Mesenchymal stem cell (in vitro differentiated cells and primary cell): ENCODE data around the gene PSMF1.
A peak's percentile ranks its signal among the peaks of the same experiment; 100 is the strongest.

Experiments used
- DNase-seq: peaks from one replicate; pipeline ENCODE4 v3.0.0-alpha.2; 2013
- H2AFZ ChIP-seq: one replicate; pipeline ENCODE4 v1.6.1; 2013; ENCODE audit warnings: low read depth, mild to moderate bottlenecking, control low read depth, inconsistent platforms, low read length, moderate library complexity
- H2AK5ac ChIP-seq: 2 replicates; pipeline ENCODE4 v1.6.1; 2013; ENCODE audit warnings: low read length, moderate library complexity, mild to moderate bottlenecking, inconsistent platforms; ENCODE audit not compliant: severe bottlenecking
- H2BK120ac ChIP-seq: one replicate; pipeline ENCODE4 v1.6.1; 2013; ENCODE audit warnings: low read depth, mild to moderate bottlenecking, inconsistent platforms, low read length, moderate library complexity
- H2BK12ac ChIP-seq, 2 experiments: one replicate each; pipeline ENCODE4 v1.6.1; 2013; ENCODE audit warnings: inconsistent platforms in 2 of 2, low read length in 2 of 2, mild to moderate bottlenecking in 2 of 2, moderate library complexity in 2 of 2, control low read depth in 1 of 2
- H2BK15ac ChIP-seq: one replicate; pipeline ENCODE4 v1.6.1; 2013; ENCODE audit warnings: mild to moderate bottlenecking, low read depth, inconsistent platforms; ENCODE audit not compliant: poor library complexity, severe bottlenecking
- H2BK5ac ChIP-seq: 2 replicates; pipeline ENCODE4 v1.6.1; 2013; ENCODE audit warnings: low read depth, mild to moderate bottlenecking, low read length, control low read depth, inconsistent platforms; ENCODE audit not compliant: poor library complexity, severe bottlenecking
- H3K14ac ChIP-seq, 2 experiments: one replicate each; pipeline ENCODE4 v1.6.1; 2013; ENCODE audit warnings: inconsistent platforms in 2 of 2, low read length in 2 of 2, control low read depth in 1 of 2, mild to moderate bottlenecking in 1 of 2, moderate library complexity in 1 of 2
- H3K18ac ChIP-seq, 2 experiments: one replicate each; pipeline ENCODE4 v1.6.1; 2013; ENCODE audit warnings: inconsistent platforms in 2 of 2, low read length in 2 of 2, control low read depth in 1 of 2, low read depth in 1 of 2, mild to moderate bottlenecking in 1 of 2
- H3K23ac ChIP-seq, 2 experiments: one replicate each; pipeline ENCODE4 v1.6.1; 2013; ENCODE audit warnings: inconsistent platforms in 2 of 2, low read length in 2 of 2, mild to moderate bottlenecking in 2 of 2, moderate library complexity in 2 of 2, control low read depth in 1 of 2
- H3K27ac ChIP-seq: 2 replicates; pipeline ENCODE4 v1.5.1; 2013; ENCODE audit warnings: mild to moderate bottlenecking, moderate library complexity, low read length, control low read depth, inconsistent platforms; ENCODE audit not compliant: poor library complexity, severe bottlenecking
- H3K27me3 ChIP-seq, 2 experiments: 2 replicates each; pipeline versions ENCODE4 v1.6.1 to v1.7.0; 2013; ENCODE audit warnings: low read length in 2 of 2, mild to moderate bottlenecking in 2 of 2, moderate library complexity in 2 of 2, control low read depth in 1 of 2, inconsistent platforms in 1 of 2; ENCODE audit not compliant: control insufficient read depth in 1 of 2, insufficient read depth in 1 of 2
- H3K36me3 ChIP-seq, 2 experiments: 2 replicates each; pipeline versions ENCODE4 v1.6.1 to v1.7.0; 2013; ENCODE audit warnings: low read length in 2 of 2, control low read depth in 1 of 2, inconsistent platforms in 1 of 2, low read depth in 1 of 2, mild to moderate bottlenecking in 1 of 2; ENCODE audit not compliant: insufficient read depth in 2 of 2, control insufficient read depth in 1 of 2
- H3K4ac ChIP-seq, 2 experiments: one replicate each; pipeline ENCODE4 v1.6.1; 2013; ENCODE audit warnings: inconsistent platforms in 2 of 2, low read length in 2 of 2, mild to moderate bottlenecking in 2 of 2, moderate library complexity in 2 of 2, control low read depth in 1 of 2, low read depth in 1 of 2
- H3K4me1 ChIP-seq: 2 replicates; pipeline ENCODE4 v1.6.1; 2013; ENCODE audit warnings: low read depth, low read length, control low read depth; ENCODE audit not compliant: control insufficient read depth, insufficient read depth
- H3K4me2 ChIP-seq: 2 replicates; pipeline ENCODE4 v1.6.1; 2013; ENCODE audit warnings: low read length, mild to moderate bottlenecking, inconsistent platforms; ENCODE audit not compliant: poor library complexity, severe bottlenecking
- H3K4me3 ChIP-seq, 2 experiments: 2 replicates each; pipeline versions ENCODE4 v1.5.1 to v1.7.0; 2013; ENCODE audit warnings: low read length in 2 of 2, mild to moderate bottlenecking in 2 of 2, control low read depth in 1 of 2, low read depth in 1 of 2; ENCODE audit not compliant: insufficient read depth in 1 of 2
- H3K79me1 ChIP-seq: replicated peaks from 2 replicates; pipeline ENCODE4 v1.6.1; 2013; ENCODE audit warnings: mild to moderate bottlenecking, control low read depth, low read length, inconsistent platforms; ENCODE audit not compliant: poor library complexity, severe bottlenecking
- H3K9ac ChIP-seq: 2 replicates; pipeline ENCODE4 v1.7.0; 2013; ENCODE audit warnings: mild to moderate bottlenecking, low read length, moderate library complexity
- H3K9me3 ChIP-seq: 2 replicates; pipeline ENCODE4 v1.7.0; 2013; ENCODE audit warnings: mild to moderate bottlenecking, low read length; ENCODE audit not compliant: control insufficient read depth
- H4K8ac ChIP-seq: one replicate; pipeline ENCODE4 v1.6.1; 2013; ENCODE audit warnings: inconsistent platforms, mild to moderate bottlenecking, low read length, moderate library complexity
- H4K91ac ChIP-seq: one replicate; pipeline ENCODE4 v1.6.1; 2013; ENCODE audit warnings: mild to moderate bottlenecking, low read length, inconsistent platforms
- WGBS: methylation state at CpG from one replicate; pipeline ENCODE4 v1.1.7; 2013; ENCODE audit warnings: mixed read lengths; 5-methylcytosine and 5-hydroxymethylcytosine counted together

The PSMF1 gene

GRCh38 chr20:1169224-1169623, 50.8 kb downstream of the PSMF1 start:
- Histone ChIP-seq H3K18ac (no peak overlapping the region), H4K8ac (no peak overlapping the region), H2BK120ac (no peak overlapping the region), H3K27ac (no peak overlapping the region), H3K27me3 (no peaks in the 10 kb centered on the region), H3K9ac (no peak overlapping the region), H2BK15ac (no peak overlapping the region), H3K36me3 (peaks cover 47 to 94% of the 10 kb centered on the region in 2 experiments), H3K4me2 (no peak overlapping the region), H3K14ac (no peak overlapping the region), H3K9me3 (no peaks in the 10 kb centered on the region), H3K4ac (no peak overlapping the region), H2AFZ (no peak overlapping the region), H2AK5ac (no peak overlapping the region), H2BK12ac (no peak overlapping the region), H4K91ac (no peak overlapping the region), H3K4me1 (no peaks in the 10 kb centered on the region), H3K4me3 (no peak overlapping the region), H3K23ac (no peak overlapping the region), H2BK5ac (no peak overlapping the region), H3K79me1 (peaks cover 2% of the 10 kb centered on the region)
- DNase-seq = no peak
- WGBS = 98% methylated on average over 5 of the region's 5 CpGs

GRCh38 chr20:1171461-1172093, 53.2 kb downstream of the PSMF1 start:
- H3K4me2 ChIP-seq = no peak overlapping the region
- H2BK15ac ChIP-seq = no peak overlapping the region
- H3K9me3 ChIP-seq = no peaks in the 10 kb centered on the region
- peaks cover 43 to 83% of the 10 kb centered on the region in 2 experiments for H3K36me3 ChIP-seq
- no peak overlapping the region for H4K91ac ChIP-seq
- no peak overlapping the region for H4K8ac ChIP-seq
- no peak overlapping the region for H2AK5ac ChIP-seq
- no peaks in the 10 kb centered on the region for H3K4me1 ChIP-seq
- H3K23ac ChIP-seq = no peak overlapping the region
- no peak overlapping the region for H3K4me3 ChIP-seq
- no peak overlapping the region for H3K4ac ChIP-seq
- H3K27ac ChIP-seq = no peak overlapping the region
- H3K9ac ChIP-seq = no peak overlapping the region
- H3K79me1 ChIP-seq = peaks cover 2% of the 10 kb centered on the region
- no peak overlapping the region for H2BK5ac ChIP-seq
- H2BK120ac ChIP-seq = no peak overlapping the region
- H2AFZ ChIP-seq = no peak overlapping the region
- no peak overlapping the region for H3K18ac ChIP-seq
- no peak overlapping the region for H3K14ac ChIP-seq
- peak; percentile 33 for DNase-seq
- WGBS = 60% methylated on average over 3 of the region's 4 CpGs
- no peaks in the 10 kb centered on the region for H3K27me3 ChIP-seq
- H2BK12ac ChIP-seq = no peak overlapping the region

DNA sequence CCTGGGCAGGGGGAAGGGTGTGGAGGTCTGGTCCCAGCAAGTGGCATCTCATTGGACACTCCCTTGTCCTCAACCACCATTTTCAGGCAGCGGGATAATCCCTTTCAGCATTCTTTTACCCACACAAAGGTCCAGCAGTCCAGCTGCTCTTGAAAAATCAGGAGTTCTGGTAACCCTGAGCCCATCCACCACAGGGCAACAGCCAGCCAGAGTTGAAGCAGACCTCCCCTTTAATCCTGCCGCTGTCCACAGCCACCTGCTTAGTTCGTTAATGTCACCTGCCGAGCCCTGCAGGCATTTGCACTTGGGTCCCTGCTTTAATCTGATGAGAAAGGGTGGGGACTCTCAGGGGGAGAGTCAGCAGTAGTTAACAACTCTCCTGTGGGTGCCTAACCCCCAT, 55.3 kb downstream of the PSMF1 start:
- Histone ChIP-seq H3K14ac (no peak overlapping the region), H2BK12ac (no peak overlapping the region), H2AFZ (no peak overlapping the region), H3K18ac (no peak overlapping the region), H3K36me3 (peaks cover 43 to 62% of the 10 kb centered on the region in 2 experiments), H2AK5ac (no peak overlapping the region), H3K4me1 (no peaks in the 10 kb centered on the region), H4K91ac (no peak overlapping the region), H3K9me3 (no peaks in the 10 kb centered on the region), H3K27ac (no peak overlapping the region), H2BK15ac (no peak overlapping the region), H3K4ac (no peak overlapping the region), H3K23ac (no peak overlapping the region), H3K27me3 (no peaks in the 10 kb centered on the region), H3K4me3 (no peak overlapping the region), H3K4me2 (no peak overlapping the region), H2BK120ac (no peak overlapping the region), H3K9ac (no peak overlapping the region), H2BK5ac (no peak overlapping the region), H3K79me1 (no peaks in the 10 kb centered on the region), H4K8ac (no peak overlapping the region)
- 91% methylated on average over 4 of the region's 4 CpGs for WGBS
- DNase-seq = no peak

DNA sequence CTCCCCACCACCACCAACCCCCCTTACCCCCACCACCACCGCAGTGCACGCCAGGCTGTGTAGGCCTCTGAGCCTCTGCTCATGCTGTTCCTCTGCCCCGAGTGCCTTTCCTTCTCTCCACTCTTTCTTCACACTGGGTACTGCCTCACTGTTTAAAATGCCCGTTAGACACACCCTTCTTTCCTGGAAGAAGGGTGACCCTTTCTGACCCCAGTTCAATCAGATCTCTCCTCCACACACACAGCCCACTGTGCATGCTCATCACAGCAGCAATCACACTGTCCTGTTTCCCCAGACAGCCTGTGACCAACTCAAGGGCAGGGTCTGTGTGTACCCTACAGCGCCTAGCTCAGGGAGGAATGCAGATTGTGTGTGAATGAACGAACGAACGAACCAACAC, 56.4 kb downstream of the PSMF1 start:
- no peak overlapping the region for H2BK120ac ChIP-seq
- H3K4me1 ChIP-seq = no peaks in the 10 kb centered on the region
- H4K8ac ChIP-seq = no peak overlapping the region
- no peak overlapping the region for H3K4ac ChIP-seq
- no peak overlapping the region for H3K4me2 ChIP-seq
- no peak overlapping the region for H3K4me3 ChIP-seq
- H3K79me1 ChIP-seq = no peaks in the 10 kb centered on the region
- no peak overlapping the region for H2BK15ac ChIP-seq
- no peak overlapping the region for H3K18ac ChIP-seq
- no peaks in the 10 kb centered on the region for H3K9me3 ChIP-seq
- no peaks in the 10 kb centered on the region for H3K27me3 ChIP-seq
- no peak overlapping the region for H3K9ac ChIP-seq
- no peak overlapping the region for H3K27ac ChIP-seq
- peaks cover 33 to 51% of the 10 kb centered on the region in 2 experiments for H3K36me3 ChIP-seq
- H2AK5ac ChIP-seq = no peak overlapping the region
- H2BK12ac ChIP-seq = no peak overlapping the region
- no peak overlapping the region for H3K23ac ChIP-seq
- no peak overlapping the region for H2AFZ ChIP-seq
- no peak overlapping the region for H4K91ac ChIP-seq
- H3K14ac ChIP-seq = no peak overlapping the region
- no peak overlapping the region for H2BK5ac ChIP-seq
- WGBS = 96% methylated on average over 8 of the region's 8 CpGs
- no peak for DNase-seq
